GM12878 (cell line): Measurements from ENCODE around the gene CLASRP. TPM values are rescaled to one million over a fixed set of nuclear protein-coding genes. Genes with fewer than 3 reads are reported as not detected.

Experiments
- ATAC-seq: fragments of 200-7000 bp; cut with Tn5 transposase; 3 replicates; pipeline ENCODE4 v1.9.1; 2020; ENCODE audit warnings: mild to moderate bottlenecking, moderate library complexity
- BruUV-seq: library from RNA; stranded (reverse); fragments of 400-500 nt; replicated peaks from 2 replicates; lab custom pipeline; 2021; lab: Mats Ljungman, UMichigan
- CTCF ChIA-PET: fragments of 300-600 bp; sonication (Branson Sonifier 250); formaldehyde crosslinking; extraction: SDS; loops from one replicate; lab custom pipeline; 2021; ENCODE audit warnings: inconsistent platforms; lab: Yijun Ruan, JAX
- POLR2A ChIA-PET: fragments of 350-600 bp; formaldehyde crosslinking; extraction: SDS; loops from one replicate; lab custom pipeline; 2021; ENCODE audit warnings: inconsistent platforms; lab: Charles Lee
- RAD21 ChIA-PET: fragments of 300-600 bp; sonication (Branson Sonifier 250); formaldehyde crosslinking; loops from one replicate; lab custom pipeline; 2023; ENCODE audit warnings: antibody characterized with exemption; ENCODE audit not compliant: unreplicated experiment; lab: Charles Lee
- SMC1A ChIA-PET: fragments of 300-600 bp; sonication (Branson Sonifier 250); formaldehyde crosslinking; loops from one replicate; lab custom pipeline; 2023; ENCODE audit not compliant: unreplicated experiment, uncharacterized antibody; lab: Charles Lee
- DNase-seq: peaks from one replicate; pipeline ENCODE4 v3.0.0-alpha.2; 2011; ENCODE audit warnings: low read depth, low spot score
- FAIRE-seq: peaks from 3 replicates; lab custom pipeline; 2011; peaks lifted over from hg19 to GRCh38; lab: Jason Lieb, UNC
- H2AFZ ChIP-seq: 2 replicates; pipeline ENCODE4 v1.6.0; 2011; ENCODE audit warnings: low read depth, low read length, control low read depth; ENCODE audit not compliant: control insufficient read depth
- H3K27ac ChIP-seq: 2 replicates; pipeline ENCODE4 v1.5.1; 2011; ENCODE audit warnings: control low read depth; ENCODE audit not compliant: control insufficient read depth, insufficient read depth
- H3K27me3 ChIP-seq, 2 experiments: replicated peaks in 1 of 2; 2 replicates each; pipeline versions ENCODE4 v1.6.0 to v1.6.1; 2011; ENCODE audit warnings: low read length in 1 of 2; ENCODE audit not compliant: control insufficient read depth in 2 of 2, insufficient read depth in 2 of 2
- H3K36me3 ChIP-seq, 2 experiments: 2 replicates each; pipeline ENCODE4 v1.5.1; 2011; ENCODE audit warnings: low read length in 1 of 2; ENCODE audit not compliant: control insufficient read depth in 2 of 2, insufficient read depth in 2 of 2
- H3K4me1 ChIP-seq: 2 replicates; pipeline ENCODE4 v1.6.1; 2011; ENCODE audit warnings: mild to moderate bottlenecking, low read length, moderate library complexity, mixed read lengths; ENCODE audit not compliant: control insufficient read depth, insufficient read depth
- H3K4me2 ChIP-seq: 2 replicates; pipeline ENCODE4 v1.6.0; 2011; ENCODE audit warnings: control low read depth; ENCODE audit not compliant: control insufficient read depth, insufficient read depth
- H3K4me3 ChIP-seq: fragments of 200-600 bp; sonication (generic); 2 replicates; pipeline ENCODE4 v1.5.1; 2016
- H3K79me2 ChIP-seq: 2 replicates; pipeline ENCODE4 v1.6.0; 2011; ENCODE audit warnings: low read length; ENCODE audit not compliant: control insufficient read depth, insufficient read depth
- H3K9ac ChIP-seq: 2 replicates; pipeline ENCODE4 v1.8.0; 2011; ENCODE audit warnings: low read length, control low read depth, mixed read lengths; ENCODE audit not compliant: control insufficient read depth, insufficient read depth
- H3K9me3 ChIP-seq: replicated peaks from 3 replicates; pipeline ENCODE4 v1.5.1; 2011; ENCODE audit warnings: mild to moderate bottlenecking, low read length; ENCODE audit not compliant: control insufficient read depth, insufficient read depth
- H4K20me1 ChIP-seq: 2 replicates; pipeline ENCODE4 v1.6.0; 2011; ENCODE audit not compliant: control insufficient read depth, insufficient read depth
- BACH1 ChIP-seq: fragments of 450-650 bp; IDR thresholded peaks from 2 replicates; pipeline ENCODE4 v1.6.1; 2017; ENCODE audit warnings: mild to moderate bottlenecking, borderline replicate concordance
- CBX3 ChIP-seq: fragments of 200-600 bp; sonication (generic); IDR thresholded peaks from 2 replicates; pipeline ENCODE4 v1.6.1; 2016; ENCODE audit warnings: low read depth, borderline replicate concordance
- POLR2A ChIP-seq: IDR thresholded peaks from 2 replicates; pipeline ENCODE4 v1.6.1; 2011; ENCODE audit warnings: low read depth, mild to moderate bottlenecking, low read length
- POLR2AphosphoS5 ChIP-seq: IDR thresholded peaks from 2 replicates; pipeline ENCODE4 v1.6.1; 2011; ENCODE audit warnings: mild to moderate bottlenecking, low read length, inconsistent platforms
- SMAD5 ChIP-seq: IDR thresholded peaks from 2 replicates; pipeline ENCODE4 v1.6.1; 2016; ENCODE audit warnings: antibody characterized with exemption, low read depth
- WGBS: methylation state at CpG from one replicate; pipeline ENCODE4 v1.1.6; 2016; ENCODE audit warnings: low lambda C conversion rate; ENCODE audit not compliant: insufficient replicate concordance, insufficient coverage; ENCODE audit errors: missing lambda C conversion rate; 5-methylcytosine and 5-hydroxymethylcytosine counted together
- in situ Hi-C: fragments of 300-500 bp; cut with MboI; formaldehyde crosslinking; loops from 9 replicates; pipeline ENCODE4 v1.14.3; 2018; ENCODE audit warnings: mixed read lengths
- intact Hi-C: fragments of 100-400 bp; cut with micrococcal nuclease; formaldehyde crosslinking; loops from one replicate; pipeline ENCODE4 v1.14.2; 2022; ENCODE audit not compliant: unreplicated experiment
- polyA plus RNA-seq, 11 experiments: library from polyadenylated mRNA; depleted of rRNA in 4 of 11; unstranded in 6 of 11; stranded (reverse) in 5 of 11; fragments of >200 nt; fragmentation: Nextera tagmentation in 4 of 11; fragmentation: Illumina TruSeq in 1 of 11; extraction: Ambion mirVana in 4 of 11; extraction: Trizol in 1 of 11; gene quantifications; 1 replicate in 1 of 11; 2 replicates in 10 of 11; pipeline versions ENCODE4 v1.2.1 to v1.2.3, GENCODE V29; 2011 to 2016; ENCODE audit warnings: inconsistent platforms in 2 of 11, missing spikeins in 2 of 11, low read depth in 1 of 11
- total RNA-seq, 4 experiments: library from RNA; depleted of rRNA in 3 of 4; stranded (reverse); fragments of >200 nt in 3 of 4; fragmentation: Illumina TruSeq in 1 of 4; extraction: Trizol in 1 of 4; gene quantifications; 2 replicates each; pipeline versions ENCODE4 v1.2.1 to v1.2.3, GENCODE V29; 2013 to 2021

The CLASRP gene
- total and polyA plus RNA-seq, 10 of the 15 experiments (the other 5 are each of a cell fraction or from before 2014, with no cell fraction given), result 0.68 to 75.8 (median 30.2) TPM

GRCh38 chr19:45087531-45087930 is 48.7 kb downstream of the CLASRP start:
- ChIA-PET CTCF (interaction anchor here (0.7 to 1.0 kb wide), 3 partner anchors 38 to 48 kb away, joined by 3 to 4 read pairs (median 3); partner anchors contain the start of gene CLASRP), POLR2A (no interaction called here), RAD21 (no interaction called here), SMC1A (no interaction called here)
- BruUV-seq, result no TSS peak
- H3K79me2 ChIP-seq, result peaks cover 10% of the 10 kb centered on the region
- peak overlapping the region; percentile 19; the same call in 1 of the 2 replicates for H3K4me2 ChIP-seq
- no peaks in the 10 kb centered on the region for H3K27me3 ChIP-seq
- TF ChIP-seq SMAD5, result no peak
- no peak for TF ChIP-seq CBX3
- TF ChIP-seq POLR2AphosphoS5, result peak; percentile 22; the same call in 1 of the 2 replicates
- no peak overlapping the region for H3K4me3 ChIP-seq
- no peak overlapping the region for H2AFZ ChIP-seq
- H3K4me1 ChIP-seq, result no peaks in the 10 kb centered on the region
- DNase-seq, result no peak
- peaks cover 2% of the 10 kb centered on the region; the same call in 2 of the 3 replicates for H3K9me3 ChIP-seq
- H3K27ac ChIP-seq, result no peak overlapping the region
- no peak for ATAC-seq
- no peak overlapping the region; the same call in 1 of the 2 replicates for H3K9ac ChIP-seq
- intact Hi-C loops, result no loop called here
- H4K20me1 ChIP-seq, result no peaks in the 10 kb centered on the region
- in situ Hi-C loops, result no loop called here
- H3K36me3 ChIP-seq, result peaks cover 8 to 15% of the 10 kb centered on the region in 2 experiments
- 66% methylated on average over 11 of the region's 11 CpGs for WGBS
- no peak for FAIRE-seq

- Histone ChIP-seq H3K9ac (no peak overlapping the region), H3K4me3 (no peak overlapping the region), H3K36me3 (peaks cover 8 to 15% of the 10 kb centered on the region in 2 experiments), H3K9me3 (peaks cover 2% of the 10 kb centered on the region; the same call in 2 of the 3 replicates), H3K27ac (no peak overlapping the region), H4K20me1 (no peaks in the 10 kb centered on the region), H3K79me2 (peaks cover 29% of the 10 kb centered on the region), H3K27me3 (no peaks in the 10 kb centered on the region), H2AFZ (no peak overlapping the region), H3K4me1 (peaks cover 9% of the 10 kb centered on the region), H3K4me2 (no peak overlapping the region)
- intact Hi-C loops (loop anchor here (5.0 to 10.0 kb wide), 3 partner anchors 87 to 395 kb away; partner anchors contain the start of genes BLOC1S3 and TRAPPC6A), in situ Hi-C loops (no loop called here)
- DNase-seq (no peak), ATAC-seq (no peak), FAIRE-seq (no peak)
- ChIA-PET RAD21 (no interaction called here), SMC1A (interaction anchor here (1.7 to 1.8 kb wide), 3 partner anchors 10 to 88 kb away, joined by 4 to 7 read pairs (median 6); partner anchors contain the start of gene BLOC1S3), POLR2A (interaction anchor here (1.8 kb wide), 1 partner anchor 15 kb away, joined by 4 read pairs; no protein-coding TSS in a partner anchor), CTCF (interaction anchor here (0.7 to 3.1 kb wide), 3 partner anchors 10 to 410 kb away, joined by 3 to 12 read pairs (median 4); no protein-coding TSS in a partner anchor)
- WGBS, result 96% methylated on average over 17 of the region's 17 CpGs
- no TSS peak for BruUV-seq
- peak; percentile 17; the same call in 1 of the 2 replicates for TF ChIP-seq POLR2A
- no peak for TF ChIP-seq BACH1
Measured at GRCh38 chr19:45090034-45090433, 51.2 kb downstream of the CLASRP start.
